GM19351 (cell line): ENCODE measurements around the gene MARK3.

Experiments
- ATAC-seq: cut with Tn5 transposase; IDR thresholded peaks from one replicate; pipeline ENCODE4 v1.9.1; 2021; ENCODE audit warnings: mild to moderate bottlenecking, moderate library complexity; ENCODE audit not compliant: unreplicated experiment

The MARK3 gene

GRCh38 chr14:103393676-103394626 is 8.7 kb downstream of the MARK3 start:
- no peak for ATAC-seq

GRCh38 chr14:103395244-103395643 is 10.0 kb downstream of the MARK3 start:
- no peak for ATAC-seq

DNA sequence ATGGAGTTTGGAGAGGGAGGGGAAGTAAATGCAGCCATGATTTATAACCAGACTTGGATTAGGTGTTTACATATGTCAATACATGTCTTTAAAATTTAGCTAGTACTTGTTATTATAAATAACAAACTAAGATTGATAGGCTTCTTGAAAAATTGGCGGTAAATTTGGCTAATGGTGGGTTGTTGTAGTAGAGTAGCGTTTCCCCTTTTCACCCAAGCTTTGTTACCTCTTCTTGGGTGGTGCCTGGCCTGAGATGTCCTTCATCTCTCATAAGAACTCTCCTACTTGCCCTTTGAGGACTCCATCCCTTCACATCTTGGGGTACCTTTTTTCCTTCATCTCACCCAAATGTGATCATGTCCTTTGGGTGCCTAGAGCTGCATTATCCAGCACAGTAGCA is 11.2 kb downstream of the MARK3 start:
- ATAC-seq, result no peak

DNA sequence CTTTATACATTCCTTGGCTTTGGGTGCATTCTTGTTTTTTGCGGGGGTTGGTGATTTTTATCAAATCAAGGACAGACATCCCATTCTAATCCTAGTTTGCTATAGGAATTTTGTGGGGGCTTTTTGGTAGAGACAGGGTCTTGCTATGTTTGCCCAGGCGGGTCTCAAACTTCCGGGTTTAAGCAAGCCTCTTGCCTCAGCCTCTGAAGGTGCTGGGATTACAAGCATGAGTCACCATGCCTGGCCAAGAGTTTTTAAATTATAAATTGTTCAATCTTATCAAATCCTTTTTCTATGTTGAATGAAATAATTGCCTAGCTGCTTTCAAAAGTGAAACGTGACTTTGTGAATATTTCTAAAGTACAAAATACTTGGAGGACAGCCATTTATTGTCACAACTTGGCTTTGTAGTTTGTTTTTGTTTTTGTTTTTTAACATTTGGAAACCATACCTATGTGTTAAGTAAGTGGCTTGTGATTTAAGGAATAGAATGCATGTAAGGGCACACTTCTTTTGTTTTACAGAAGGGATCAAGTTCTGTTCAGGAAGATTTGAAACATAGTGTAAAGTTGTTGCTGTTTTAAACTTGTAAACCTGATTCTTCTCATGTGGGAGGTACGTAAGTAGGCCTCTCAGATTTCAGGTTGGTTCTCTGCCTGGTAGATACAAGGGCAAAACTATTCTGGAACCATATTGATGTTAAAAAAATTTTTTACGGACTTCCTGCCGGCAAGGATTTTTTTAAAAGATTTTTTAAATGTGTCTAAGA is 13.4 kb downstream of the MARK3 start:
- no peak for ATAC-seq

DNA sequence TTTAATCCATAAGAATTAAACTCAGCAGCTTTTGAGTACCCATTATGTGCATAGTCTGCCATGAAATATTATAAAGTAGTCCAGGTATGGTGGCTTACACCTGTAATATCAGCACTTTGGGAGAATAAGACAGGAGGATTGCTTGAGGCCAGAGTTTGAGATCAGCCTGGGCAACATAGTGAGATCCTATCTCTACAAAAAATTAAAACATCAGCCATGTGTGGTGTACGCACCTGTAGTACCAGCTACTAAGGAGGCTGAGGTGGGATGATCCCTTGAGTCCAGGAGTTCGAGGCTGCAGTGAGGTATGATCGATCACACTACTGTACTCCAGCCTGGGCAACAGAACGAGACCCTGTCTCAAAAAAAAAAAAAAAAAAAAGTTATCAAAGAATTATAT is 15.3 kb downstream of the MARK3 start:
- ATAC-seq, result no peak

- ATAC-seq, result no peak
Measured at GRCh38 chr14:103401223-103402214, 16.3 kb downstream of the MARK3 start.

GRCh38 chr14:103402695-103403094 is 17.5 kb downstream of the MARK3 start:
- no peak for ATAC-seq

- ATAC-seq, result no peak
Measured at GRCh38 chr14:103404032-103404918, 19.1 kb downstream of the MARK3 start.

- ATAC-seq, result no peak
Measured at GRCh38 chr14:103404920-103405319, 19.7 kb downstream of the MARK3 start.

DNA sequence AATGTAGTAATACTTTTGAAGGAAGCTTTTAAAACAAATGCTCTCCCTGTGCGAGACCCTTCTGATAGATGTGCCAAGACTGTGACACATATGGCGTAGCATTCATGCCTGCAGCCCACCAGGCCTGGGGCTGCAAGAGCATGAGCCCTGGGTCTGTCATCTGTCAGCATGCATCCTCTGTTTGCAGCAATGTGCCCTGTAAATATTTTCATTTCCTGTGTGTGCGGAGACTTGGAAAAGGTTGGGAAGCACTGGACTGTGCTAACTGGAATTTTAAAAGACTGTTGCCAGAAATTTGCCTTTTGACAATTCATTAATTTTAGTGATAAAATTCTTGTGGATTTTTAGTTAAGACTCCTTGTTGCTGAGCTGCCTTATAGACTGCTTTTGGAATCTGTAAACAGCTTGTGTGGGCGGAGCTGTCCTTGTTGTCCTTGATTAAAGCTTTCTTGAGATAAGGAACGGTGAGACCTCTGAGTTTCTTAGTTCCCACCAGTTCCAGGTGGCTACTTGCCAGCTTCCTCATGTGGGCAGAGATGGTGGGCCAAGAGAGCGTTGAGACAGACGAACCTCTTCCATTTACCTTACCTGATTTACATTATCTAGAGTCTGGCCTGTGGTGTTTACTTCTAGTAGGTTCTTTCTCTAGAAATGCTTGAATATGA is 23.4 kb downstream of the MARK3 start:
- ATAC-seq, result no peak

GRCh38 chr14:103416916-103417315 is 31.7 kb downstream of the MARK3 start:
- ATAC-seq, result no peak

DNA sequence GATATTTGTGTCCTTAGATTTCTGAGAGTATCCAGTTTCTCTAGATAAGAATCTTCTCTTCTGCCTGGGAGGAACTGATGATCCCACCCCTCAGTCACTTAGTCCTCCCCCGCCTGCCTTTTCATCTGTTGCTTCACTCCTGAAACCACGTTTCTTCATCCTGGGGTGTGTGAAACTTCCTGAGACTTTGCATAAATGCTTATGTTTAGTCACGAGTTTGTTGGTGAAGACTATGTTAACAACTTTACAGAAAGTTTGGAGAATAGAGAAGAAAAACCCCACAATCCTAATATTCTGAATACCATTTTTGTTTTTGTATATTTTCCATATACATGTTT is 33.2 kb downstream of the MARK3 start:
- no peak for ATAC-seq

GRCh38 chr14:103421556-103421955 is 36.3 kb downstream of the MARK3 start:
- no peak for ATAC-seq

- no peak for ATAC-seq
Measured at GRCh38 chr14:103423050-103423461, 37.8 kb downstream of the MARK3 start.

DNA sequence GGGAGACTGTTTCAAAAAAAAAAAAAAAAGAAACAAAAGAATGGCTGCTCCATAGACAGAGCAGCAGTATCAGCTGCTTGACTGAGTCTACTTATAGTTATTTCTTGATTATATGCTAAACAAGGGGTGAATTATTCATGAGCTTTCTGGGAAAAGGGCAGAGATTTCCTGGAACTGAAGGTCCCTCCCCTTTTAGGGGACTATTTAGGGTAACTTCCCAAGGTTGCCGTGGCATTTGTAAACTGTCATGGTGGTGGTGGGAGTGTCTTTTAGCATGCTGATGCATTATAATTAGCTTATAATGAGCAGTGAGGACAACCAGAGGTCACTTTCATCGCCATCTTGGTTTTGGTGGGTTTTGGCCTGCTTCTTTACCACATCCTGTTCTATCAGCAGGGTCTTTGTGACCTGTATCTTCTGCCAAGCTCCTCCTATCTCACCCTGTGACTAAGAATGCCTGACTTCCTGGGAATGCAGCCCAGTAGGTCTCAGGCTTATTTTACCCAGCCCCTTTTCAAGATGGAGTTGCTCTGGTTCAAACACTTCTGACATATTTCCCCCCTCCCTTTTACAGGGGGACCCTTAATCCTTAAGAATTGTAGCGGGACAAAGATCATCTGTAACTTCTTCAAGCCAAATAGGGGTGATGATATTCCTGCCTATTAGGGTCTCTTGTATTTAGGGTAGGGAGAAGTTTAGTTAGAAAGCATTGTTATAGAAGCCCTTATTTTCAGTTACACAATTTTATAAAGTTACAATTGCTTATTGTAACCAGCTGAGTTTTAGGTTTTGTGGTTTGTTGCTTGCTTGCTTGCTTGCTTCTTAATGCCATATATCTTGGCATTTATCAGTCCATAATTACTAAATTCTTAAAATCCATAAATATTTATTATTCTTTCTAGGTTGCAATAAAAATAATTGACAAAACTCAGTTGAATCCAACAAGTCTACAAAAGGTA is 42.5 kb downstream of the MARK3 start:
- ATAC-seq, result no peak

GRCh38 chr14:103428723-103429556 is 43.7 kb downstream of the MARK3 start:
- ATAC-seq, result no peak

DNA sequence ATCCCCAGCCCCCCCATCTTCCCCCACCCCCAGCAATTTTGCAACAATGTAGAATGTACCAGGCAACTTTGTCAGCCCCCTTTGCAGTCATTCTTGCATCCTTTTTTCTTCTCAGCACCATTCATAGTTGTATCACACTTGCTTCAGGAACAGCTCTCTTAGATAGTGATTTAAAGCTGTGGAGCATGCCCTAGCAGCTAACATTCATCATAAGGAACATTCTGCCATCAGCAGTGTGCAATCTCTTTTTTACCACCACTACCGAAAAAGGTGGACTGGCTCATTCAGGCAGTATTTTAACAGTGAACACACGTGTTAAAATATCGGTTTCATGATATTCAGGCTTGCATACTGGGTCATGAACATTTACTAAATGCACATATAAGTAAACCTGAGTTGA is 45.1 kb downstream of the MARK3 start:
- ATAC-seq, result no peak
